HG02571 (cell line): ENCODE measurements around the gene CTXND1.
"Not testable (repeated sequence)": the region's sequence is repeated elsewhere in the genome, so short reads cannot be mapped to it uniquely, and the experiment has no call there.

Source experiments
- ATAC-seq: cut with Tn5 transposase; IDR thresholded peaks from one replicate; pipeline ENCODE4 v1.9.1; 2021; ENCODE audit warnings: mild to moderate bottlenecking, moderate library complexity; ENCODE audit not compliant: unreplicated experiment

Gene CTXND1

GRCh38 chr15:80160570-80161156, 91.3 kb downstream of the CTXND1 start:
- no peak for ATAC-seq

GRCh38 chr15:80159811-80160569, 92.0 kb downstream of the CTXND1 start:
- ATAC-seq: no peak

- no peak for ATAC-seq
Measured at GRCh38 chr15:80159301-80159700, 92.7 kb downstream of the CTXND1 start.

- ATAC-seq: no peak
Measured at GRCh38 chr15:80157215-80157614, 94.8 kb downstream of the CTXND1 start.

GRCh38 chr15:80156176-80156720, 95.8 kb downstream of the CTXND1 start:
- ATAC-seq: no peak

GRCh38 chr15:80155378-80156175, 96.4 kb downstream of the CTXND1 start:
- ATAC-seq: not testable (repeated sequence)

- ATAC-seq: no peak
Measured at GRCh38 chr15:80155001-80155377, 97.0 kb downstream of the CTXND1 start.

- ATAC-seq: no peak
Measured at GRCh38 chr15:80154336-80154735, 97.7 kb downstream of the CTXND1 start.

- ATAC-seq: no peak
Measured at GRCh38 chr15:80153900-80154299, 98.1 kb downstream of the CTXND1 start.

- peak; percentile 60 for ATAC-seq
Measured at GRCh38 chr15:80152896-80153876, 98.8 kb downstream of the CTXND1 start, which contains the start of gene FAH. Gene FAH (plus strand): TSS chr15:80152999. CDS start chr15:80153055, 56 bp downstream.

- ATAC-seq: peak; percentile 49
Measured at GRCh38 chr15:80152180-80152895, 99.7 kb downstream of the CTXND1 start.

- no peak for ATAC-seq
Measured at GRCh38 chr15:80151576-80151975, 100.4 kb downstream of the CTXND1 start.

GRCh38 chr15:80151148-80151547, 100.9 kb downstream of the CTXND1 start:
- no peak for ATAC-seq
